ENCODE results near the gene GRB7.

The GRB7 gene

GRCh38 chr17:39792526-39793221, 54.9 kb downstream of the GRB7 start:
- no peak overlapping the region for H3K4me3 ChIP-seq (ENCODE audit: control insufficient read depth in 1 of 7, extremely low read depth in 1 of 7, insufficient read depth in 4 of 7, low read depth in 2 of 7, low read length in 6 of 7)
- ChIA-PET POLR2A (no interaction called here), CTCF (interaction anchor here (1.2 kb wide), 1 partner anchor 10 kb away, joined by 3 read pairs; no protein-coding TSS in a partner anchor)
- H3K4me1 ChIP-seq (ENCODE audit: control extremely low read depth in 1 of 4, control insufficient read depth in 4 of 4, insufficient read depth in 4 of 4, low read length in 3 of 4), result no peaks in the 10 kb centered on the region
- no peak overlapping the region for H3K27ac ChIP-seq (ENCODE audit: insufficient read depth in 1 of 2, low read depth in 1 of 2, low read length in 2 of 2, poor library complexity in 1 of 2, severe bottlenecking in 2 of 2)
- peaks cover 0 to 21% (median 20%) of the 10 kb centered on the region in 5 experiments for H3K27me3 ChIP-seq (replicated peaks in 2 of 5; ENCODE audit: control insufficient read depth in 4 of 5, insufficient read depth in 5 of 5, low read length in 4 of 5)
- 85% methylated on average over 4 of the region's 10 CpGs for WGBS (ENCODE audit: insufficient coverage)
- DNase-seq, result no peak
- no peaks in the 10 kb centered on the region for H3K9me3 ChIP-seq (ENCODE audit: control extremely low read depth in 1 of 5, control insufficient read depth in 4 of 5, insufficient read depth in 2 of 5, low read depth in 1 of 5, low read length in 4 of 5)
- H3K36me3 ChIP-seq (ENCODE audit: control insufficient read depth in 4 of 4, insufficient read depth in 4 of 4, low read length in 3 of 4), result no peaks in the 10 kb centered on the region

DNA sequence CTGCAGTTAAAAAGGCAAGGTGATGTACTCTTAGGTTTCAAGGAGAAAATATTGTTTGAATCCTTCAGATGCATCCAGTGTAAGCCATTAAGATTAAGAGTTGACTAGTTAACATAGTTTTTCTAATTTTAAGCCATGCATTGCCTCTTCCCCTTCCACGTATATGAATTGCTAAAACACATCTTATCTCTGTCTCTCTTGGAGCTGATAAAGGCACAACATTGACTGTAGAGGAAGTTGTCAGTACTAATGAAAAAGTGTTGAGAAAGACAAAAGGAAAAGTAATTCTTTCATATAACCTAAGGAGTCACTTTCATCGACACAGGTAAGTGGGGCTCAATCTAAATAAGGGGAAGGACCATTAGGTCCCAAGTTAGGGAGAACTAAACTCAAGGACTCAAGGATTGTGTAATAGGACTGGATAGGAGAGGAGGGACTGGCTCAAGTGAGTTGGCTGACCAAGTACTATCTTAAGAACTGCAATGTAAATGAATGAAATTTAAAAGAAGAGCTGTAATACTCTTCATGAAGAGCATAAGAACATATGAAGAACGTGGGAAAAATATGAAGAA, 55.6 kb downstream of the GRB7 start:
- DNase-seq, result no peak
- POLR2A ChIA-PET, result interaction anchor here (1.0 kb wide), 1 partner anchor 12 kb away, joined by 3 read pairs; no protein-coding TSS in a partner anchor
- H3K27ac ChIP-seq (ENCODE audit: insufficient read depth in 1 of 2, low read depth in 1 of 2, low read length in 2 of 2, poor library complexity in 1 of 2, severe bottlenecking in 2 of 2), result no peak overlapping the region
- no peaks in the 10 kb centered on the region for H3K9me3 ChIP-seq (ENCODE audit: control extremely low read depth in 1 of 5, control insufficient read depth in 4 of 5, insufficient read depth in 2 of 5, low read depth in 1 of 5, low read length in 4 of 5)
- no peaks in the 10 kb centered on the region for H3K36me3 ChIP-seq (ENCODE audit: control insufficient read depth in 4 of 4, insufficient read depth in 4 of 4, low read length in 3 of 4)
- H3K4me3 ChIP-seq (ENCODE audit: control insufficient read depth in 1 of 7, extremely low read depth in 1 of 7, insufficient read depth in 4 of 7, low read depth in 2 of 7, low read length in 6 of 7), result no peak overlapping the region
- WGBS (ENCODE audit: insufficient coverage), result 100% methylated on average over 1 of the region's 3 CpGs
- CTCF ChIA-PET, result interaction anchor here (1.6 kb wide), 1 partner anchor 8 kb away, joined by 5 read pairs; no protein-coding TSS in a partner anchor
- H3K27me3 ChIP-seq (replicated peaks in 2 of 5; ENCODE audit: control insufficient read depth in 4 of 5, insufficient read depth in 5 of 5, low read length in 4 of 5), result peaks cover 0 to 20% (median 15%) of the 10 kb centered on the region in 5 experiments
- no peaks in the 10 kb centered on the region for H3K4me1 ChIP-seq (ENCODE audit: control extremely low read depth in 1 of 4, control insufficient read depth in 4 of 4, insufficient read depth in 4 of 4, low read length in 3 of 4)

DNA sequence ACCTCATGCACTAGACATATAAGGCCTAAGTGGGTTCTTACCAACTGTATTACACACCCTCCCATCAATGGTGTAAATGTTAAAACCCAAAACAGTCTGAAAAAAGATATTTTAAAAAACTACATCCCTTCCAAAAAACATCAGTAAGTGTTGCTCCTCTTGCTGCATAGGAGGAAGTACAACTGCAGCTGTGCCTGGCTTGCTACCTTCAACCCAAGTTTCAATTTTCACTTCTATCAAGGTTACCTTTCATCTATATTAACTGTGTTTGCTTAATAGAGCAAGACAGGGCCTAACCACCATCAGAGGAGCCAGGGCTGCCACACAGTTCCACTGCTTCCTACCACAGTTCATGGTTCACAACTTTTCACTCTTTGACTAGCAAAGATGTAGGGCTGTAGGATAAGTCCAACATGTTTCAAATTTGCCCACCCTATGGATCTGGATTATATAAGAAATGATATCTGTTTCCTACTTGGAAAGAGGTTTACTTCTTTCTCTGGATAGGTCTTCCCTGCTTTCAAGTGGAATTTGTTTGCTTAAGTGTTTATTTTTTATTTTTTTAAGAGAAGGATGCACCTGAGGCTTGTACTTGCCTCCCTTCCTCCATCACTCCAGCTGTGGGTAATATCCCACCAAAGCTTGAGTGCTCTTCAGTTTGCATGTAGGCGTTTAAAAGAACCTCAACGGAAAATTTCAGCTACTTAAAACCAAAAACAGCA, 56.7 kb downstream of the GRB7 start:
- H3K9me3 ChIP-seq (ENCODE audit: control extremely low read depth in 1 of 5, control insufficient read depth in 4 of 5, insufficient read depth in 2 of 5, low read depth in 1 of 5, low read length in 4 of 5), result no peaks in the 10 kb centered on the region
- H3K4me1 ChIP-seq (ENCODE audit: control extremely low read depth in 1 of 4, control insufficient read depth in 4 of 4, insufficient read depth in 4 of 4, low read length in 3 of 4), result no peaks in the 10 kb centered on the region
- POLR2A ChIA-PET, result interaction anchor here (0.6 to 1.0 kb wide), 2 partner anchors 13 to 35 kb away, joined by 3 read pairs; no protein-coding TSS in a partner anchor
- no peaks in the 10 kb centered on the region for H3K36me3 ChIP-seq (ENCODE audit: control insufficient read depth in 4 of 4, insufficient read depth in 4 of 4, low read length in 3 of 4)
- H3K27ac ChIP-seq (ENCODE audit: insufficient read depth in 1 of 2, low read depth in 1 of 2, low read length in 2 of 2, poor library complexity in 1 of 2, severe bottlenecking in 2 of 2), result no peak overlapping the region
- CTCF ChIA-PET, result interaction anchor here (1.6 kb wide), 1 partner anchor 9 kb away, joined by 5 read pairs; no protein-coding TSS in a partner anchor
- no peak overlapping the region for H3K4me3 ChIP-seq (ENCODE audit: control insufficient read depth in 1 of 7, extremely low read depth in 1 of 7, insufficient read depth in 4 of 7, low read depth in 2 of 7, low read length in 6 of 7)
- H3K27me3 ChIP-seq (replicated peaks in 2 of 5; ENCODE audit: control insufficient read depth in 4 of 5, insufficient read depth in 5 of 5, low read length in 4 of 5), result peaks cover 0 to 20% (median 17%) of the 10 kb centered on the region in 5 experiments
- DNase-seq, result peak in 2 of 3 donors; percentile 25 to 33
- WGBS (ENCODE audit: insufficient coverage), result 77% methylated on average over 2 of the region's 2 CpGs

Measured in common myeloid progenitor, CD34-positive (primary cell).